ENCODE measurements around the gene KLK13. TPM values are rescaled to one million over a fixed set of nuclear protein-coding genes. Genes with fewer than 3 reads are reported as not detected.

KLK13 gene
- total RNA-seq, 1 donor from 2014 or later: not detected

GRCh38 chr19:51093101-51093500 is 28.2 kb upstream of the KLK13 start:
- no peak for DNase-seq (ENCODE audit: low read depth)

DNA sequence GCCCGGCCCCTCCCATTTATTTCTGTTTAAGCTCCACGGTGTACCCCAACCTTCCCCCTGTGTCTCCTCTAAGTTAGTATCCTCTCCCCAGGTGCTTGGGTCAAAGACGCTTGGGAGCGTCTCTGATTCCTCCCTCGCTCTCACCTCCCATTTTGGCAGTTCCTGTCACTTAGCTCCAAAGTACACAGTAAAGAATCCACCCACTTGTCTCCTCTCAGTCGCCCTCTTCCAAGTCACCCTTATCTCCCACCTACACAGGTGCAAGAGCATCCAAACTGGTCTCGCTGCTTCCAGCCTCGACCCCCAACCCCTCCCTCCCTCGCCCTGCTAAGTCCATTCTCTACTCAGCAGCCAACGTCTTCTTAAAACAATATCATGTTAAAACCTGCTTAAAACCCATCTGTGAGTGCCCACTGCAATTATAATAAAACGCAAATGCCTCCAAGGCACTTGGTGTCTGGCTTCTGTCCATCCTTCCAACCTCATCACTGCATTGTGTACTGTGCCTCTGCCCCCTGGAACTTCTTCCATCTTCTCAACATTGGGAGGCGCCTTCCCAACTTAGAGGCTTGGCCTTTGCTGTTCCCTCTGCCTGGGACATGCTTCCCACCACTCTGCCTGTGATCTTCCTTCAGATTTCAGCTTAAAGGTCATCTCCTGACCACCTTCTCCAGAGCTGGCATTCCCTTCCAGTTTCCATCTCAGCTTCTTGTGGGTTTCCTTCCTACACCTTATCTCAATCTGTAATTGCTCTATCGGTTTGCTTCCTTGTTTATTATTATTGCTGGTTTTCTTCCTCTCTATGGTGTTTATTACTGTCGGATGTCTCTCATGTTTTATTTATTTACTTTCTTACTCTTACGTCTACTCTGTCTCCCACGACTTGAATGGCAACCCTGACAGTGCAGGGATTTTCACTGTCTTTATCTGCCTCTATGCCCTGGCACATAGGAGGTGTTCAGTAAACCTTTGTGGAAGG is 27.3 kb upstream of the KLK13 start:
- no peak for DNase-seq (ENCODE audit: low read depth)

DNA sequence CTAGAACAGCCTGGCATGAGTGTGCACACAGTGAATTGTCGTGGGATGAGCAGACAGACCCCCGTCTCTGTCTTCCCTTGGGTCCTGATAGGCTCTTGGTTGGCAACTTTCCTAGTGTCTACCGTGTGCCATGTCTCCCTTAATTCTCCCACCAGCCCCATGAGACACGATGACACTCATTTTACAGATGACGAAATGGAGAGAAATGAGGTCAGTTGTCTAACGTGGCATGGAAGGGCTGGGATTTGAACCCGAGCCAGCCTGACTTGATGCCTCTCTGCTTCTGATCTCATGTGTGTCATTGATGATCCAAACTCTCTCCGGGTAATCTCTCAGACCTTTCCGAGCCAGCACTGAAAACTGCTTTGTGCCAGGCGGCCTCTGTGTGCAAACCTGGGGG is 26.2 kb upstream of the KLK13 start:
- no peak for DNase-seq (ENCODE audit: low read depth)

GRCh38 chr19:51090471-51090870 is 25.6 kb upstream of the KLK13 start:
- DNase-seq (ENCODE audit: low read depth): peak; percentile 6

DNA sequence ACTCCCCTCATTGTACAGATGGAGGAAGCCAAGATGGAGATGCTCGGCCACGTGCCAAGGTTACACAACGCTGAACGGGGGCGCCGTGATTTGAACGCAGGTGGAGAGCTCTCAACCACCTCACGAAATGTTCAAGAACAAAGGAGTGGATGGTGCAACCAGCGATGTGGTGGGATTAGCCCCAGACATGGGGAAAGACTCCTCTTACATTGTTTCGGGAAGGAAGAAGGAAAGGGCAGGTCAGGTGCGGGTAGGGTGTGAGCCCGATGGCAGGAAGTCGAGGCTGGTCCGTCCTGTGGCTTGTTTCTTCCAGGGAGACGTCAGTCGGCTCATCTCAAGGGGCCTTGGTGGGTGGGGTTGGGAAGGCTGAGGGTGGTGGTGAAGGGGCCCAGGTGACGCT is 24.9 kb upstream of the KLK13 start:
- no peak for DNase-seq (ENCODE audit: low read depth)

GRCh38 chr19:51086153-51086850 is 21.4 kb upstream of the KLK13 start:
- DNase-seq (ENCODE audit: low read depth): no peak

DNA sequence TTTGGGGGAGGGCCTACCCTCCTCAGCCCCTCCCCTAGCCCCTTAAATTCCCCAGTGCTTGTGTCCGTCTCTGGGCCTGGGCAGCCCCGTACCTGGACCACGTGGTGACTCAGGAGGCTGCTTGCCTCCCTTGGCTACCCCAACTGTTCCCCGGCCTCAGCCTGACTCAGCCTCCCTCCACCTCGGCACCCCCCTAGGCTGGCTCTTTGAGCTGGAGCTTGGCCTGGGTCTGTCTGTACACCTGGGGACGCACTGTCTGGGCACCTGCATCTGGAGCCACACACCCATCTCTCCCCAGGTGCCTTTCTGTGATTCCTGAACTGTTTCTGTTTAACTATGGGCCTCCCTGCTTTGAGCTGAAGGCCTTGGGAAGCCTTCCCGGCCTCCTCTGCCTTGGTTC is 19.6 kb upstream of the KLK13 start:
- no peak for DNase-seq (ENCODE audit: low read depth)

DNA sequence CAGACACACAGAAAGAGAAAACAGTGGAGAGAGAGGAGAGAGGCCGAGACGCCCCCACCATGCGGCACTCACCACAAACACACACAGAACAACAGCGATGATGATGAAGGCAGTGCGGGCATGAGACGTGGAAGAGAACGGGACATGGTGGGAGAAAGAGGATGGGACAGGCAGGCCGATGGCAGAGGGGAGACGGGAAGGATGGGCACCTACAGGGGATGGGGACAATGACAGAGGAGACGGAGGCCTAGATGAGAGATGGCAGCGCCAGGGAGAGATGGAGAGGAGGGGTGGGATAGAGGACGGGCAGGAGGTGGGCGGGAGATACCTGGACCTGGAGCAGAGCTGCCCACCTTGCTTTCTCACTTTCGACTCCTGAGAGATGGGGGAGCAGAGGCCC is 18.9 kb upstream of the KLK13 start:
- DNase-seq (ENCODE audit: low read depth): no peak

- no peak for DNase-seq (ENCODE audit: low read depth)
Measured at GRCh38 chr19:51083181-51083580, 18.3 kb upstream of the KLK13 start.

DNA sequence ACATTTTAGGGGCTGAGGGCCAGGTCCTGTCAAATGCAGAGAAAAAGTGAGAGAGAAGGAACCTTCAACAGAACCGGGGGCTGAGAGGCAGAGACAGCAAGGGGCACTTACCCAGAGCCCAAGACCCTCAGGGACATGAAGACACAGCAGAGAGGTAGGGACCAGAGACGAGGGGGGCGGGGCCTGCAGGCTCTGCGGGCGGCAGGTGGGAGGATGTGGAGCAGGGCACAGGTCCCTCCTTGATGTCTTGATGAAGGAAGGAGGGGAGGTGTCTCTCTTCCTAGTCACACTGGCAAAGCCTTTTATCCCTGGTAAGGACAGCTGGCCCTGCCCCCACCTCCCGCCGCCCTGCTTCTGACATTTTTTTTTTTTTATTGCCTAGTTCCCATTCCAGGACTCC is 17.7 kb upstream of the KLK13 start, which contains the start of gene KLK14:
Gene KLK14 (minus strand): TSS at position 277 of the 400 bp plus-strand sequence. CDS start 273 bp downstream, at position 4.
- DNase-seq (ENCODE audit: low read depth): no peak

DNA sequence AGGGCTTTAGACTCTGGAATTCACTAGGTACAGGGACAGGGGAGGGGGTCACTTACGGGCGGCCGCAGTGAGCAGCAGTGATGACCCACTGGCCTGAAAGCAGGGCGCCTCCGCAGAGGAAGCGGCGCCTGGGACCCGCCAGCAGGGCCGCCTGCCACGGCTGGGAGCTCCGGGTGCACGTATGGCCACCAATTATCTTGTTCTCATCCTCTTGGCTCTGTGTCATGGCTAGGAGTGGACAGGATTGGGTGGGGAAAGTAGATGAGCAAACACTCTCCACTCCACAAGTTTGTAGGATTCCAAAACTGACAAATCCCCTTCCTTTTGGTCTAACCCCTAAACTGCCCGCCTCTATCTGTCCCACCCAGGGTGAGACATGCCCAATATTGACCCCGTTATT is 16.6 kb upstream of the KLK13 start:
- DNase-seq (ENCODE audit: low read depth): no peak

- DNase-seq (ENCODE audit: low read depth): no peak
Measured at GRCh38 chr19:51079481-51080110, 14.7 kb upstream of the KLK13 start.

- DNase-seq (ENCODE audit: low read depth): no peak
Measured at GRCh38 chr19:51078731-51079130, 13.8 kb upstream of the KLK13 start.

DNA sequence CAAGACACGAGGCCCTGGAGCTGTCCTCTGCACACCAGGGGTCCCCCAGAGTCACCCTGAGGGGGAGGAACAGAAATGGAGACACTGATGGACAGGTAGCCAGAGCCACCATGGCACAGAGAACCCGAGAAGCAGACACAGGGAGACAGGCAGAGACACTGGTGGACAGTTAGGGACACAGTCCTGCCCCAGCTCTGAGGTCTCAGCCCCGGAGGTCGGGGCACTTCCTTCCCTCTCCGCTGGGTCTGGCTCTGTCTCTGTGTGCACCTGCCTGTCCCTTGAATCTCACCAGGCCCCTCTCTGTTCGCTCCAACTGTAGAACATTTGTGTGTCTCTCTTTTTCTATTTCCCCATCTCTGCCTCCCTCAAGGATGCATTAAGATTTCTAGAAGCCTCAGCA is 13.2 kb upstream of the KLK13 start:
- no peak for DNase-seq (ENCODE audit: low read depth)

GRCh38 chr19:51076631-51077213 is 11.8 kb upstream of the KLK13 start:
- DNase-seq (ENCODE audit: low read depth): no peak

GRCh38 chr19:51075998-51076397 is 11.1 kb upstream of the KLK13 start:
- no peak for DNase-seq (ENCODE audit: low read depth)

GRCh38 chr19:51071095-51071405 is 6.2 kb upstream of the KLK13 start:
- no peak for DNase-seq (ENCODE audit: low read depth)

DNA sequence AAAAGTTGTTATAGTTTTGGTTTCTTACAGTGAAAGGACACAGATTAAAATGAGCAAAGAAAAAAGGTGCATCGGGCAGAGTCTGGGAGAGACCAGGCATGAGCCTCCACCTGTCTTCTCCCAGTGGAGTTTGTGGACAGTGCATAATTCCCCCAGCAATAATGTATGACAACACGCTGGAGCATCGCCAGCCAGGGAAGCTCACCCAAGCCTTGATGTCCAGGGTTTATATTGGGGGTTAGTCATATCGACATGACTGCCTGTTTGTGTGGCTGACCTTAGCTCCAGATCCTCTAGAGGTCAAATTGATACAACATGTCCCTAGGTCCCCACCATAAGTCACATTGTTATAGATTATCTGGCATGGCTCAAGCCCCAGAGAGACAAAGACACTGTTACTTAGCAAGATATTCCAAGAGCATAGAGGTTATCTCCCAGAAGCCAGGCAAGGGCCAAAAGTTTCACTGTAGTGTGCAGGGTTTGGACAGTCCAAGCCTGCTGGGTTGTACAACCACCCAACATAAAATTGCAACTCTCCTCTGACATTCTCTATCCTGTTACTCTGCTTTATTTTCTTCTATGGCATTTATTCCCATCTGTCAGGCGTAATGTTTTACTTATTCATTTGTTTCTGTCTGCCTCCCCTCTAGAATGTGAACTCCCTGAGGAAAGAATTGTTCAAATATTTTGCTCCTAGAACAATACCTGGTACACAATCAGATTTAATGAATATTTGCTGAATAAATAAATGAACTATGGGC is 5.6 kb upstream of the KLK13 start:
- DNase-seq (ENCODE audit: low read depth): no peak

DNA sequence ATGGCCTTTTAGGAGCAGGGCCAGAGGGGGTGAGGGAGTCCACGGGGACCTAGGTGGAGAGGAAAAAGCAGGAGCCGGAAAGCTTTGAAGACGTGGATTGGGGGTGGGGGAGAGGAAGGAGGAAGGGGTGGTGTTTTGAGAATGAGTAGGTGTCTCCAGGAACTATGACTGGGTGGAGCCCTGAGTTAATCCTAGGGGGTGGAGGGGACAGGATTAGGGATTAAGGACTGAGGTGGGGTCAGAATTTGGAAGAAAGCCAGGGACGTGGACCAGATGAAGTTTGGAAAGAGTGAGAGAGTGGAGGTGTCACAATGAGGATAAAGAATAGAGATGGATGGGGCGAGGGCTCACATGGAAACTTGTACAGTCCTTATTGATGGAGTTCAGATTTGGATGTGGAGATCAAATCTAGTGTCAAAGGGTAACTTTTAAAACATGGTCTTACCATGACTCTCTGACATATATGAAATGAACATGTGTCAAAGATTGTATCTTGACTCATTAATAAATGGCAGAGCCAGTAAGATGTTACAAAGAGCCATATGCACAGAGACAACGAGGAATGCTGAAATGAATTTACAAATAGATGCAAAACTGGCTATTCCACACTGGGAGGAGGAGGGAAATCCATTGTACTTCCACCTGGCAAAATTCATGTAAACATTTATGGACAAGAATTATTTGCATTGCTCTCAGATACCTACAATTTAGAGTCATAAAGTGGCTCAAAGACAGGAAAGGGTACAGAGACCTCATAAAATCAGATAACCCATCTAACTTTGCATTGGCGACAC is 1.7 kb upstream of the KLK13 start:
- no peak for DNase-seq (ENCODE audit: low read depth)

All from myocyte (in vitro differentiated cells).